Posterior vena cava (tissue), 2 donors: ENCODE measurements around the gene RRAS2. TPM values are rescaled to one million over a fixed set of nuclear protein-coding genes. Genes with fewer than 3 reads are reported as not detected.

Source experiments
- DNase-seq: peaks from one replicate; pipeline ENCODE4 v3.0.0-alpha.2; 2020; ENCODE audit warnings: low spot score
- intact Hi-C, 2 donors: fragments of 100-400 bp; cut with DNase I; formaldehyde crosslinking; loops; one replicate each; pipeline versions ENCODE4 v1.14.1 to v1.14.2; 2022 to 2023
- total RNA-seq, 2 donors: library from RNA; stranded (reverse); fragmentation: NEBNext Ultra II Directional; extraction: Animal tissue kit (Norgen Biotek cat#: 25700); gene quantifications; one replicate each; pipeline ENCODE4 v1.2.1, GENCODE V29; 2021
- donor health status: DM: yes; HTN: yes; CAD: no.
- donor health status: DM: yes; HTN: yes; CAD: no.

RRAS2 gene
- total RNA-seq, 2 donors from 2014 or later = 15.8 to 31.3 TPM

DNA sequence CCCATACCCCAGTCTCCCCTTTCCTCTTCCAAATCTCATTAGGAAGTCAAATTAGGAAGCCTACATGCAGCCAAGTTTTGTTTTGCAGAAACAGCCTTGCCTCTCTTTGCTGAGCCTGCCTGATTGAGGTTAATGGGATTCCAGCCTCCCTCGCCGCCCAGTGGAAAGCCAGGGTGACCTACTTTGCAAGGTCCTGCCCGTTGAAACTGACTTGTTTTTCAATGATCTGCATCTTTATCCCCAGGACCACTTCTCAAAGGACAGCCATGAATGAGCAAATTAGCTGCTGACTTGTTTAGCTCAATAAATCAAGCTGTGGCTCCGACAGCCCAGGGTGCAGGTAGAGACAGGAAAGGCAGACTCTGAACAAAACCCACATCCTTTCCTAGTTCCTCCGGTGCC, 110.4 kb downstream of the RRAS2 start:
- DNase-seq = no peak
- intact Hi-C loops = loop anchor here in 1 of 2 donors (10.0 kb wide), 1 partner anchor 294 kb away; no protein-coding TSS in a partner anchor

DNA sequence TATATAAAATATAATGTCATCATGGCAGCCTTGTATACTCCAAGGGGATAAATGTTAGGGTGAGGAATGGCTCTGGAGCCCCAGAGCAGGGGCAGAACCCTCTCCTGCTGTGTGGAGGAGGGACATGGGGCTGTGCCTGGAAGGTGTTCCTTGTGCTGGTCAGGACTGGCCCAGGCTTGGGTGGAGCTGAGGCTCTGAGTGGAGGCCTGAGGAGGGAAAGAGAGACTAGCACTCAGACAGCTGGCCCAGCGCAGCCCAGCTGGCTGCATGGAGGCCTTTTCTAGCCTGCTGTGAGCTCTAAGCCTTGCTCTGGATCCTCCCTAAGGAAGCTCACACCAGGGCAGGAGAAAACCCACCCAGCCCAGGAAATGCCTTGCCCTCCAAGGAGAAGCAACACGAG, 113.5 kb downstream of the RRAS2 start:
- intact Hi-C loops = loop anchor here in 1 of 2 donors (10.0 kb wide), 1 partner anchor 291 kb away; no protein-coding TSS in a partner anchor
- DNase-seq = no peak

DNA sequence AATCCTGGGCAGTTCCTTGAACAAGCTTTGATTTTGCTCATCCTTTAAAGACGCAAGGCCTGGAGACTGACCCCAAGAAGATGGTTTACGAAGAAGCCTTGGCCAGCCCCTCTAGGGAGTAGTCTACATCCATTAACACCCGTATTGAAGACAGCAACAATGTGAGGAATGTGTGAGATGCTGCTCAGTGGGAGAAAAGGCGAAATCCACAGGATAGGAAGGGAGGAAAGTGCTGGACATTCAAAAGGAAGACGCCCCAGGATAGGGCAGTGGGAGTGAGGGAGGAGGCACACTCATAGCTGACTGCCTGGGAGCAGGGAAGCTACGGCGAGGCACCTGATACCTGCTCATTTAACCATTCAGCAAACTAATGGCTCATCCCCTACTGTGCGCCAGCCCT, 114.1 kb downstream of the RRAS2 start:
- intact Hi-C loops = loop anchor here in 1 of 2 donors (10.0 kb wide), 1 partner anchor 290 kb away; no protein-coding TSS in a partner anchor
- no peak for DNase-seq

DNA sequence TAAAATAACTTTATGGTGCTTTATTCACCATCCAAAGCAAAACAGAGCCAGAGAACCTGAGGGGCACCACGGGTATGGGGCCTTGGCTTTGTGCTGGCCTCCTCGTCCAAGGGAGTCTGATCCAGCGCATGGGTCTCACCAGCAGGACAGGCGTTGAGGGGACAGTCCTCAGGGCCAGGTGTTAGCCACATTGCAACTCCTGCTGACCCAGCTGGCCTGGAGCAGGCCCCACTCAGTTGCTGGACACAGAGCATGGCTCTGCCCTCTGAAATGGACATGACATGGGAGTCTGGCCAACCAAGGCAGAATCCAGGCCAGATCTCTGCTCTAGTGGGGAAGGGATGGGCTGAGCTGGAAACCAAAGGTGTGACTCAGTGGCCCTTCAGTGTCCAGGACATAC, 116.2 kb downstream of the RRAS2 start:
- DNase-seq = no peak
- intact Hi-C loops = loop anchor here in 1 of 2 donors (10.0 kb wide), 1 partner anchor 288 kb away; no protein-coding TSS in a partner anchor

DNA sequence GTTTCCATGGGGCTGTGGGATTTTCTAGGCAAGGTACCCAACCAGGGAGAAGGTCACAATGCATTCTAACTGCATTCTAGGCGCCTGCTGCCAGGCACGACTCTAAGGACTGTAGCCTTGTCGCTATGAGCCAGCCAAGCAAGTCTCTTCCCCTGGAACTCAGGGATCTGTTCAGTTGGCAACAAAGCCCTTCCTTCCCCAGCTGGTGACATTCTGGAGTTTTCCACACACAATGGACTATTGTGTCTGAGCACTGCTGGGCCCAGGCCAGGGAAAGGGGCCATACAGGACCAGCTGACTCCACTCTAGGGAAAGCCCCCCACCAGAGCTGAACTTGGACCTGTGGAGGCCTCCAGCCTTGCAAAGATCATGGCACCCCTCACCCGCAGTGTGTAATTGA, 116.8 kb downstream of the RRAS2 start:
- DNase-seq = no peak
- intact Hi-C loops = loop anchor here in 1 of 2 donors (10.0 kb wide), 1 partner anchor 287 kb away; no protein-coding TSS in a partner anchor

DNA sequence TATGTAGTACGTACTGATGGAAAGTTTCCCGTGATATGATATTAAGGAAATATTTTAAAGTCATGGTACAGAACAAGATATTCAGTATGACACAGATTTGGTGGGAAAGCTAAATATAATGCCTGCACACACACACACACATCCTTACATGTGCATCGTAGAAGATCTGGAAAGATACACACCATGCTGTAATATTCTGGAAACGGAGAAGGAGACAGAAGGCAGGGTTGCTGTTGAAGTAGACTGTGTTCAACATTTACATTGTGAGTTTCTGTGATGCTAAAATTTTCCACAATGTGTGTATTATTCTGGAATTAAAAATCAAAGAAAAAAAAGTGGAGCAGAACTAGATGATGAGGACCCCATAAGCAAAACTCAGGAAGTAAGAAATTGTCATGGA, 118.0 kb downstream of the RRAS2 start:
- intact Hi-C loops = loop anchor here in 1 of 2 donors (10.0 kb wide), 1 partner anchor 286 kb away; no protein-coding TSS in a partner anchor
- DNase-seq = no peak

DNA sequence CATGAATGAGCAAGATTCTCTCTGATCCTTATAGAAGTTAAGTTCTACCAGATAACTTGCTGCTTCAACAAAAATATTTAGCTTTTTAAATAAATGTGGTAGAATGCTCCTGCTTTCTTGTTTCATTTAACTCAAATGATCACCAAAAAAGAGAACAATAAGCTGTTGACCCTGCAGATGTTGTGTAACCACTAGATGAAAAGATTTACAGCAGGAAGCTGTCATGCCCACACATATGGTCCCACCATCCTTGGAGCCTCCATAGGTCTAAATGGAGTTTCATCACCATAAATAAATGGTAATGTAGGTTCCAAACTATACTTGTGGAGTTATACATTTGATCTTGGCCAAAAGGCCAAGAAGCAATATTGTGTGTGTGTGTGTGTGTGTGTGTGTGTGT, 118.8 kb downstream of the RRAS2 start:
- intact Hi-C loops = loop anchor here in 1 of 2 donors (10.0 kb wide), 1 partner anchor 285 kb away; no protein-coding TSS in a partner anchor
- DNase-seq = no peak

DNA sequence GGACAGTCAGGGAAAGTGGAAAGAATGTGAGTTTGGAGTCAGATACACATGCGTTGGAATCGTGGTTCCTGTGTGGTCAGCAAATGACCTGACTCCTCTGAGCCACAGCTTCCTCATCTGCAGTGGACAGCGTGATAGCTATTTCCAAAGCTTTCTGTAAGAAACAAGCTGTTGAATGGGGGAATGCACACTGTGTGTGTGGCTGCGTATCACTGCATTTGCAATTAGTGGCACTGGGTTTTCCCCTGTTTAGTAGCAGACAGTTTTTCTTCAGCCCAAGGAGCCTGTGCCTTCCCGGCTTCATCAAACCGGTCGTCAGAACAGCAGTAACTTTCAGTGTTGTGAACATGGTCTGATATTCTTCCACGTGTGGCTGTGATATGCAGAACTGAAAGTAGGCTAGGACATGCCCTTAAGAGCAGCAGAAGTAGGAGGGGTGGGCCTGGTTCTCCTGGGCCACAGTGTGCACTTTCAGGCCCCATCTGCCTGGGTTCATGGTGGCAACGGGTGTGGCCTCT, 121.5 kb downstream of the RRAS2 start:
- intact Hi-C loops = no loop called here
- DNase-seq = no peak

DNA sequence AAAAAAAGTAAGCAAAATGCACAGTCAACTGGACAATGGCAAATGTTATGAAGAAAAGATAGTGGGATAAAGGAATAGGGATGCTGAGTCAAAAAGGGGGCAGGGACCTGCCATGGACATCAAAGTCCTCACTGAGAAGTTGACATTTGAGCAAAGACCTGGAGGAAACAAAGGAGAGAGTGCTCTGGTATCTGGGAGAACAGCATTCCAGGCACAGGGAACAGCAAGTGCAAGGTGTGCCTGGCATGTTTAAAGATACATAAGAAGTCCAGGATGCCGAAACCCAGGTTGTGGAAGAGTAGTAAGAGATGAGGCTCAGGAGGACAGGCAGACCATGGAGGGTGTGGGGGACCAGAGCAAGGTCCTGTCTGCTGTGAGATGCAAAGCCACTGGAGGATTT, 123.3 kb downstream of the RRAS2 start:
- intact Hi-C loops = no loop called here
- DNase-seq = no peak

DNA sequence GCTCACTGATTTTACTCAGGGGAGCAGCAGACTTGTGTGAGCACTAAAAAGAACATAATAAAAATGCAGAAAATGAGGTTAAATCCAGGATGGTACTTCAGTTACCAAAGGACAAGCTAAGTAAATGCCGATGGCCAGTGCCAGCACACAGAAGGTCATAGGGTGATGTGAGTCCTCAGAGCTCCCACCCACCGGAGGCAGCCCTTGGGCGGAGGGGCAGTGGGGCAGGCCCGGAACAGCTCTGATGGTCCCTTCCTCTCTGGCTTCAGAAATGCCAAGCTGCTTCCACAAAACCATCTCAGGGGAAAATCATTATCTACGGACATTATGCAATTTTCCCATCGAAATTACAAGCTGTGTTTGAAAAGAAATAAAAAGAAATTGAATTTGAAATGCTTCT, 124.5 kb downstream of the RRAS2 start:
- DNase-seq = no peak
- intact Hi-C loops = no loop called here

DNA sequence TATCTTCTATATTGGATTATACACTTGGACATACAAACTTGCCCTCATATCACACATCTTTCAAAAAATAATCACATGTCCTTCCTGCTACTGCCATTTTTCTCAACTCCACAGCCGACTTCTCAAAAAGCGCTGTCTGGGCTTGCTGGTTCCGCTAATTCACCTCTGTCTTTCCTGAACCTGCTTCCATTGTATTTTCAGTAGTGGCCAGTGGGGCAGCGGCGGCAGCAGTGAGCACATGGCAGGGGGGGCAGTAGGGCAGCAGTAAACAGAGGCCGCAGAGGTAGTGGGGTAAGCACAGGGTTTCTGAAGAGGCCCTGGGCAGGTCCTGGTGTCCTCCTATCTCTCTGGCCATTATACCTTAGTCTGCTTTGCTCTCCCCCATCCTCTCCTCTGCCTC, 126.3 kb downstream of the RRAS2 start:
- intact Hi-C loops = no loop called here
- DNase-seq = no peak

DNA sequence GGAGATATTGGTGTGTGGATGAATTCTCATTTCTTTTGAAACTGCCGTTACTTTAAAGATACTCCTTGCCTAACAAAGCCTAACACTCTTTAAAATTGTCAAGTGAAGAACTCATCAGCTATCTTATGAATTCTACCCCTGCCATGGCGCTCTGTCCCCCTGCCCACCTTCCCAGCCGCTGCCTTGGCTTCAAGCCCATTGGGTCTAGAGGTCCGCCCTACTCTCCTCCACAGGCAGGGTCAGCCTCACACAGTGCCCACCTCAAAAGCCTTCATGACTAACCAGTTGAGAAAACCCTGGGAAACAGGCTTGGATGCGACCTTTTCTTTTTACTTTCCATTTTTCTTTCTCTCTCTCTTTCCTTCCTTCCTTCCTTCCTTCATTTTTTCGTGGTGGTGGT, 128.6 kb downstream of the RRAS2 start:
- intact Hi-C loops = no loop called here
- DNase-seq = no peak

DNA sequence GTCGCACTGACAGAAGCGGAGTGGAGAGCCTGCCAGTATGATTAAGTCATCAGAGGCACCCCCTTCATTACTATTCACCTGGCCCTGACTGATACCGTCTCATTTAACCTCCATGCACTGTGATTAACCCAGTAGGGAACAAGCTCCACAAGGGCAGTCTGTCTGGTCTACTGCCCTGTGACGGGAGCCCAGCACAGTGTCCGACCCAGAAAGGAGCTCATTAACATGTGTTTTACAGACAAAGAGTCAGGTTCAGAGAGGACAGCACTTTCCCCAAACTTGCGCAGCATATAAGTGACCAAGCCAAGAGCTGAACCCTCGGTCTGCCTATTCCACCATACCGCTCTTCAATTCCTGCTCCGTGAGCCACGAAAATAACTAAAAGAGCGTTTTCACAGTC, 129.5 kb downstream of the RRAS2 start:
- DNase-seq = no peak
- intact Hi-C loops = no loop called here

DNA sequence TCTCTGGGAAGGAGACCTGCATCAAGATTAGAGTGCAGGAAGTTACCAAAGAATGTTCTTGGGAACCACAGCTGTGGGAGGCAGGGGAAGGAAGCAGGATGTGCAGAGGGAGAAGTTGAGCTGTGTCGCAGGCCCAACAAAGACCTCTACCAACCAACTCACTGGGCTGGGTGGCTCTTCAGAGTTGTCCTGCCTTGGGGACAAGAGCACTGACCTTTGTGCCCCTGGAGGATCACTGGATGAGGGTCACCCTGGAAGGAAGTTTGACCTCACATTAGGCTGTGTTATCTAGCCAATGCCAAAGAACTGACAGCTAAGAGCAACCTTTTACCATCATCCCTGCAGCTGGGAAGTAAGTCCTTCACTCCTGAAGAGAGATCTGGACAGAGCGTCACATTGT, 130.6 kb downstream of the RRAS2 start:
- intact Hi-C loops = no loop called here
- no peak for DNase-seq

Other genes starting within 250 kb of the RRAS2 start
- gene COPB1, start 140.6 kb upstream of the RRAS2 start, total RNA-seq = 100 to 1,000 TPM; 103 to 113 TPM
- gene PSMA1, start 161.2 kb upstream of the RRAS2 start, total RNA-seq = 100 to 1,000 TPM; 112 to 140 TPM